Measurements from ENCODE around the gene FBXL20. TPM values are rescaled to one million over a fixed set of nuclear protein-coding genes. Genes with fewer than 3 reads are reported as not detected.

Gene FBXL20
- polyA plus RNA-seq, 1 of the 3 experiments (the other 2 are of a cell fraction), result 2.2 TPM

- no peak for TF ChIP-seq FOSL2 (IDR thresholded peaks at IDR 0.05; ENCODE audit: borderline replicate concordance, low read depth)
- TF ChIP-seq EZH2phosphoT487 (IDR thresholded peaks at IDR 0.05; ENCODE audit: borderline replicate concordance, low read depth), result no peak
- no peak for TF ChIP-seq ZBTB33 (IDR thresholded peaks at IDR 0.05; ENCODE audit: borderline replicate concordance, low read depth)
- no peak for TF ChIP-seq SMC3 (IDR thresholded peaks at IDR 0.05; ENCODE audit: low read depth, low read length)
- no peak for TF ChIP-seq TCF12 (IDR thresholded peaks at IDR 0.05)
- no peak for TF ChIP-seq USF2 (IDR thresholded peaks at IDR 0.05; ENCODE audit: borderline replicate concordance, low read depth, low read length)
- no peak for TF ChIP-seq IRF3 (IDR thresholded peaks at IDR 0.05; ENCODE audit: low read depth, low read length)
- TF ChIP-seq CTCF (IDR thresholded peaks at IDR 0.05), result no peak
- TF ChIP-seq REST (IDR thresholded peaks at IDR 0.05; ENCODE audit: low read depth, low read length), result no peak
- TF ChIP-seq TAF1 (IDR thresholded peaks at IDR 0.05; ENCODE audit: borderline replicate concordance, low read depth, low read length), result no peak
- no peak for TF ChIP-seq MAX (IDR thresholded peaks at IDR 0.05; ENCODE audit: low read depth)
- no peak for TF ChIP-seq RXRA (IDR thresholded peaks at IDR 0.05; ENCODE audit: borderline replicate concordance, low read depth)
- no peak for TF ChIP-seq TEAD4 (IDR thresholded peaks at IDR 0.05; ENCODE audit: borderline replicate concordance, insufficient read depth)
- TF ChIP-seq SIN3A (IDR thresholded peaks at IDR 0.05; ENCODE audit: borderline replicate concordance, low read depth, low read length), result no peak
- TF ChIP-seq YY1 (IDR thresholded peaks at IDR 0.05; ENCODE audit: low read depth), result no peak
- TF ChIP-seq MEF2A (IDR thresholded peaks at IDR 0.05; ENCODE audit: borderline replicate concordance, low read depth), result no peak
- TF ChIP-seq NFIC (IDR thresholded peaks at IDR 0.05; ENCODE audit: borderline replicate concordance), result no peak
- TF ChIP-seq MXI1 (IDR thresholded peaks at IDR 0.05; ENCODE audit: low read depth, low read length), result no peak
- Histone ChIP-seq H3K4me2 (0 out of 2 replicates have a peak overlapping the region, but pooled peaks have one; percentile 56), H3K4me1 (ENCODE audit: control insufficient read depth in 1 of 2, insufficient read depth in 2 of 2, low read depth in 1 of 2, low read length in 1 of 2) (no peaks in the 10 kb centered on the region), H2AFZ (ENCODE audit: low read depth) (no peak overlapping the region), H3K9me3 (no peaks in the 10 kb centered on the region), H3F3A (replicated peaks; ENCODE audit: insufficient read depth) (peaks cover 10% of the 10 kb centered on the region), H3K9ac (no peak overlapping the region), H3K36me3 (replicated peaks in 1 of 2; ENCODE audit: control insufficient read depth in 1 of 2, insufficient read depth in 2 of 2, low read length in 1 of 2) (no peaks in the 10 kb centered on the region), H3K27ac (ENCODE audit: low read depth in 2 of 2, low read length in 1 of 2) (peak overlapping the region in 1 of 2 experiments; percentile 27; a peak in 1 of 4 replicates), H3K4me3 (ENCODE audit: low read depth in 2 of 2, low read length in 1 of 2) (no peak overlapping the region), H3K9me2 (no peaks in the 10 kb centered on the region), H3K27me3 (ENCODE audit: insufficient read depth) (no peaks in the 10 kb centered on the region), H4K20me1 (ENCODE audit: insufficient read depth) (peaks cover 4% of the 10 kb centered on the region), H3K79me2 (ENCODE audit: insufficient read depth) (peaks cover 16% of the 10 kb centered on the region)
- CTCF ChIA-PET, result no interaction called here
- POLR2A ChIA-PET, result no interaction called here
- no peak for DNase-seq
- WGBS (ENCODE audit: low lambda C conversion rate), result 93% methylated on average over 8 of the region's 8 CpGs
These were observed 37.0 kb downstream of the FBXL20 start for GRCh38 chr17:39364236-39365025.

Data from SK-N-SH (cell line).